ENCODE measurements around the gene SREBF1.

Gene SREBF1

GRCh38 chr17:17794382-17794781 lies 42.4 kb downstream of the SREBF1 start:
- Histone ChIP-seq H3K9me3 (ENCODE audit: severe bottlenecking) (no peaks in the 10 kb centered on the region), H3K36me3 (peaks cover 66% of the 10 kb centered on the region), H3K27ac (no peak overlapping the region), H3K27me3 (ENCODE audit: insufficient read depth, low read depth, severe bottlenecking) (no peaks in the 10 kb centered on the region), H3K4me3 (ENCODE audit: low read depth, low read length) (no peak overlapping the region)
- no peak for DNase-seq
- TF ChIP-seq CTCF (IDR thresholded peaks at IDR 0.05; ENCODE audit: low read depth, low read length), result no peak

GRCh38 chr17:17793378-17794214 lies 43.2 kb downstream of the SREBF1 start:
- Histone ChIP-seq H3K4me3 (ENCODE audit: low read depth, low read length) (no peak overlapping the region), H3K27me3 (ENCODE audit: insufficient read depth, low read depth, severe bottlenecking) (no peaks in the 10 kb centered on the region), H3K27ac (no peak overlapping the region; the same call in 1 of the 2 replicates), H3K36me3 (peaks cover 58% of the 10 kb centered on the region), H3K9me3 (ENCODE audit: severe bottlenecking) (no peaks in the 10 kb centered on the region)
- no peak for DNase-seq
- no peak for TF ChIP-seq CTCF (IDR thresholded peaks at IDR 0.05; ENCODE audit: low read depth, low read length)

DNA sequence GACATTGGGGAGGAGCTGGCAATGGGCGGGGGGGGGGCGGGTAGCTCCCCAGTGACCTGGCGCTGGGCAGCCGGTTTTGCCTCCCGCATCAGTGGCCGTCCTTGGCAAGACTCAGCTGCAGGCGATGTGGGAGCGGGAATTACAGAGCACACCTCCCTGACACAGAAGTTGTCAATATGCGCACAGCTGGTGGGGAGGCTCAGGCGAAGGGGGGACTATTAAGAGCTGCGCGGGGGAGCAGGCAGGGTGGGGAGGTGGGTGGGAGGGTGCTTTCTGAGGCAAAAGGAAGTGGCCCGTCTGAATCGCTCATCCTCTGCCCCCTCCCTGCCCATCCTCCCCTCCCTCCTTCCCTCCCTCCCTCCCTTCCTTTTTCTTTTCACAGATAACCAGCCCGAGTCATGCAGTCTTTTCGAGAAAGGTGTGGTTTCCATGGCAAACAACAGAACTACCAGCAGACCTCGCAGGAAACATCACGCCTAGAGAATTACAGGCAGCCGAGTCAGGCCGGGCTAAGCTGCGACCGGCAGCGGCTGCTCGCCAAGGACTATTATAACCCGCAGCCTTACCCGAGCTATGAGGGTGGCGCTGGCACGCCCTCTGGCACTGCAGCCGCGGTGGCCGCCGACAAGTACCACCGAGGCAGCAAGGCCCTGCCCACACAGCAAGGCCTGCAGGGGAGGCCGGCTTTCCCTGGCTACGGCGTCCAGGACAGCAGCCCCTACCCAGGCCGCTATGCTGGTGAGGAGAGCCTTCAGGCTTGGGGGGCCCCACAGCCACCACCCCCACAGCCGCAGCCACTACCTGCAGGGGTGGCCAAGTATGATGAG lies 44.0 kb downstream of the SREBF1 start:
- H3K4me3 ChIP-seq (ENCODE audit: low read depth, low read length), result no peak overlapping the region
- no peaks in the 10 kb centered on the region for H3K9me3 ChIP-seq (ENCODE audit: severe bottlenecking)
- H3K27ac ChIP-seq, result peak overlapping the region; percentile 51
- H3K27me3 ChIP-seq (ENCODE audit: insufficient read depth, low read depth, severe bottlenecking), result no peaks in the 10 kb centered on the region
- peaks cover 49% of the 10 kb centered on the region for H3K36me3 ChIP-seq
- no peak for TF ChIP-seq CTCF (IDR thresholded peaks at IDR 0.05; ENCODE audit: low read depth, low read length)
- peak; percentile 59 for DNase-seq

DNA sequence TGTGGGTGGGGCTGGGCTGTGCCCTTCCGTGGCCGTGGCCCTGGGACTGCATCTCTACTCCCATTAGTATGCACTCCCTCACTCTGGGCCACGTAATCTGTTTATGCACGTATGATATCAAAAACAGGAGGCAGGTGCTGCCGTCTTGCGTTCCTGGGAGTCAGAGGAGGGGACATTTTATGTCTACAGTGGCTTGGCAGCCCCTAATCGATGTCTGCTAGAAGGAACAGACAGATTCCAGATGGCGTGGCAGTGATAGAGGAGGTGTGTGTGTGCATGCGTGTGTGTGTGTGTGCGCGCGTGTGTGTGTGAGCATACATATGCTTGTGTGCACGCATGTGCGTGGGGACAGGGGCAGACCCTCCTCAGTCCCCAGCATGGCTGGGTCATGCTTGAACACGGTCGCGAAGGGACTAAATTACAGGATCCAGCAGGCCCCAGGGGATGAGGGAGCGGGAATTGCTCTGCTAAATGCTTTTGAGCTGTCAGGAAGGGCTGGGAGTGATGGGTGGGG lies 44.7 kb downstream of the SREBF1 start:
- H3K36me3 ChIP-seq, result peaks cover 43% of the 10 kb centered on the region
- no peak for TF ChIP-seq CTCF (IDR thresholded peaks at IDR 0.05; ENCODE audit: low read depth, low read length)
- no peaks in the 10 kb centered on the region for H3K27me3 ChIP-seq (ENCODE audit: insufficient read depth, low read depth, severe bottlenecking)
- H3K27ac ChIP-seq, result peak overlapping the region; percentile 59
- no peaks in the 10 kb centered on the region for H3K9me3 ChIP-seq (ENCODE audit: severe bottlenecking)
- H3K4me3 ChIP-seq (ENCODE audit: low read depth, low read length), result no peak overlapping the region
- no peak for DNase-seq

- Histone ChIP-seq H3K36me3 (peaks cover 34% of the 10 kb centered on the region), H3K4me3 (ENCODE audit: low read depth, low read length) (no peak overlapping the region), H3K27ac (peak overlapping the region; percentile 59), H3K9me3 (ENCODE audit: severe bottlenecking) (no peaks in the 10 kb centered on the region), H3K27me3 (ENCODE audit: insufficient read depth, low read depth, severe bottlenecking) (no peaks in the 10 kb centered on the region)
- DNase-seq, result no peak
- TF ChIP-seq CTCF (IDR thresholded peaks at IDR 0.05; ENCODE audit: low read depth, low read length), result no peak
Measured at GRCh38 chr17:17790637-17791464, 45.9 kb downstream of the SREBF1 start.

Data from WERI-Rb-1 (cell line).